CD4-positive, alpha-beta T cell treated with Interleukin-4 for 4 hours (primary cell): ENCODE results near the gene HTT.

Source experiments
- DNase-seq: peaks from one replicate; pipeline ENCODE4 v3.0.0-alpha.2; 2020

HTT gene

GRCh38 chr4:3223956-3224748 lies 149.7 kb downstream of the HTT start:
- no peak for DNase-seq

DNA sequence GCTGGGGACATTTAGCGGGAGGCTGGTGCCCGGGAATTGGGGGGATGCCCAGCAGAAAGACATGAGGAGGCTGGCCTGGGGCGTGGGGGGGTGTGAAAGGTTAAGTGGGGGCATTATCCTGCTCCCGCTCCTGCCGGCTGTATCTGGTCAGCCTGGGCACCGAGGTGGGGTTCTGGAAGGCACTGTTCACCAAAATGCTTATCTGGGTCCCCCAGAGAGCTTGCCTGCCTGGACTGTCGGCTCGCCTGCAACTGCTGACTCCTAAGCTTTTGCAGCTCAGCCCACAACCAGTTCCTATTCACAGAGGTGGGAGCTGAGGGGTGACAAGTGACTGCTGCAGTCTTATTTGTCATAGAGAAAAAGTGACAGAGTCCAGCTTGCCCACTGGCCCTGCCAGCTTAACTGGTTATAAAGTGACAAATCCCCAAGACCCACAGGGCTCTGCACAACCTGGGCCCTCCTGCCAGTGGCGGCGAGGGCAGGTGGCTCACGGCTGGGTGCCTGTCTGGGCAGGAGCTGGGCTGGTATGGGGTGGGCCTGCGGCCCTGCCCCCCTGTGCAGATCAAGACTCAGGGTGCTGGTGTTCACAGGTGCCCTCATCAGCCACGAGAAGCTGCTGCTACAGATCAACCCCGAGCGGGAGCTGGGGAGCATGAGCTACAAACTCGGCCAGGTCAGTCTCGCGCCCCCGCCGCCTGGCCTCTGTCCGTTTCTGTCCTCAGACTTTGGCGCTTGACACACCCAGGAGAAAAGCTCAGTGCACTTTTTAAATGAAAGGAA lies 150.8 kb downstream of the HTT start:
- DNase-seq, result no peak

GRCh38 chr4:3225936-3226335 lies 151.5 kb downstream of the HTT start:
- DNase-seq, result no peak

DNA sequence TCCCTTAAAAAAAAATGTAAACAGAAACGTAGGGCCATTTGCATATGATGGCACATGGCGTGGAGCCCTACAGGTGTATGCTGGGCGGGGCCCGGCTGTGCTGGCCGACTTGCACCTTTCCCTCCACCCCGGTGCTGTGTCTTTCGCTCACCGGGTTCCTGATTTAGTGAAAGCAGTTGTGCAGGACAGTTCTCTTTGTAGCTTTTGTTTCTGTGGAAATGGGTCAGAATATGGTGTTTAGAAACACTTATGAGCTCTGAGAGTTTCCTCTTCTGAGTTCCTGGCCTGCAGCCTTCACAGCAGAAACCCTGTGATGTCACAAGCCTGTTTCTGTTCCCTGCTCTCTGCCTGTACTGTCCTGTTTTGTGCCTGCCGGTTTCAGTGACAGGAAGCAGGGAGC lies 152.0 kb downstream of the HTT start:
- peak; percentile 9 for DNase-seq

DNA sequence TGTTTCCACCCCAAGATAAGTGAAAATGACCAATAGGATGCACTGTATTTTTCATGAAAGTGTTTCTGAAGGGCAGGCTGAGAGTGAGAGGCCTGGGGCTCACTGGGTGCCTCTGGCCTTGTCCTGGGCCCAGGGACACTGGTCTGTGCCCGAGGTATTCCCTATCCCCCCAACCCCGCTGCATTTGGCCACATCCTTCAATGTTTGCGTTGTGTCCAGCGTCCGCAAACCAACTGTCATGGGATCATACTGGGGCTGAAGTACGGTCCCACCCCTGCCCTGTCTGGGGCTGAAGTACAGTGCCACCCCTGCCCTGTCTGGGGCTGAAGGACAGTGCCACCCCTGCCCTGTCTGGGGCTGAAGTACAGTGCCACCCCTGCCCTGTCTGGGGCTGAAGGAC lies 152.5 kb downstream of the HTT start:
- no peak for DNase-seq

GRCh38 chr4:3227878-3228675 lies 153.6 kb downstream of the HTT start:
- no peak for DNase-seq

- DNase-seq, result no peak
Measured at GRCh38 chr4:3228881-3229280, 154.4 kb downstream of the HTT start.

DNA sequence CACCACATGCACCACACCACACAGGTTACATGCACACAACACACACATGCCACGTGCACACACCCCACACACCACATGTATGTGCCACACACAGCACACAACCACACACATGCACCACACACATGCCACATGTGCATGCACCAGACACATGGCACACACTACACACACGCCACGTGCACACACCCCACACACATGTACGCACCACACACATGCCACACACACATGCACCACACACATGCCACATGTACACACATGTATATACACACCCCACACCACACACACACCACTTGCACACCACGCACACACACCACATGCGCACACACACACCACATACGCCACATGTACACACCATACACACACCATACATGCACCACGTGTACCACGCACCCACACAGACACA lies 154.8 kb downstream of the HTT start:
- DNase-seq, result no peak

DNA sequence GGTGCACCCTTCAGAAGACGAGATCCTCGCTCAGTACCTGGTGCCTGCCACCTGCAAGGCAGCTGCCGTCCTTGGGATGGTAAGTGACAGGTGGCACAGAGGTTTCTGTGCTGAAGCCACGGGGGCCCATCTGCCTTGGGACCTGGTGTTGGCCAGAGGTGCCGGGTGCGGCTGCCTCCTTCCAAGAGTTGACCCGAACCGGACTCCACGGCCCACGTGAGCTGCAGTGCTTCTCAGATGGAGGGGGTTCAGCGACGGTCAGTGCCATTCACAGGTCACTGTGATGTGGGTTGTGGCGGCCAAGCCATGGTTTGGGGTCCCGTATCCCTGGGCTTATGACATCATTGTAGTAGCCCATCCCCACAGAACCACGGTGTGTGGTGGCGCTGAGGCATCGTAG lies 155.5 kb downstream of the HTT start:
- no peak for DNase-seq

DNA sequence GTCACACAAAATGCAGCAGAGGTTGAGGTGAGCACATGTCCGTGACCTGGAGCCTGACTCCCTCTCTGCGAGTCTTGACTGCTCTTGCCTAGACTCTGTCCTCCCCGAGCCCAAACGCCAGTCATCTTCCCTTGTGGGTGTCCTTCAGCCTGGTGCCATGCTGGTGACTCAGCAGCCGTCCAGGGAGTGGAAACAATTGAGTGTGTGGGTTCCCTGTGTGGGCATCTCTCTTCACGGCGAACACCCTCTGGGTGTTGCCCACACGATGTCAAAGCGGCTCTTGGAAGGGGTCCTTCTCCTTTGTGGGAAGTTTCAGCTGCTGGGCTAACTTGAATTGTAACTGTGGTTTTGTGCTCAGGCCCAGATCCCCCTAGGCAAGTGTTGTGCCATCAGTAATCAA lies 157.0 kb downstream of the HTT start:
- no peak for DNase-seq

DNA sequence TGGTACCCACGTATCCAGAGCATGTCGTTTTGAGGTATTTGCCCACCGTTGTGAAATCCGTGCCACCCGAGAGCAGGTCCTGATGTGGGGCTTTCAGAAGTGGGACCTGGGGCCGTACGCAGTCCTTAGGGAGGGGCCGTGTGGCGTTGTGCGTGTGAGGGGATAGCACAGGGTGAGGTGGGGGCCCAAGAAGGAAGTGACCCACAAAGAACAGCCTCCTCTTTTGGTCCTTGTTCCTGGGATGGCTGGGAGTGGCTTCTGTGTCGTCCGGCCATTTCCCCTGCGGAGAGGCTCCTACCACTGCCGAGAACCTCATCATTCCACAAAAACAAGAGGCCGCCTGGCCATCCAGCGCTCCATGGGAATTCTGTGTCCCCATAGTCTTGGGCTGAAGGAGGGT lies 157.5 kb downstream of the HTT start:
- DNase-seq, result no peak

DNA sequence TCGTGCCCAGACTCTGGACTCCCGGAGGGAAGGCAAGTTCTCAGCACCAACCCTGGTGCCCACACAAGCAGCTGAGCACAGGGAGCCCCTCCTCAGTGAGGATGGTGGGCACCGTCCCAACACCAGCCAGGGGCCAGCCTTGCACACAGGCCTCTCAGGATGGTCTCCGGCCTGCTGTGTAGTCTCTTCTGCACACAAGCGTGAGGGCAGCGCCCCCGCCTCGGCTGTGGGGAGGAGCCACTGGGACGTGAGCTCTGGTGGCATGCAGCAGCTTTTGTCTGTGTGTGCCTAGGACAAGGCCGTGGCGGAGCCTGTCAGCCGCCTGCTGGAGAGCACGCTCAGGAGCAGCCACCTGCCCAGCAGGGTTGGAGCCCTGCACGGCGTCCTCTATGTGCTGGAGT lies 158.4 kb downstream of the HTT start:
- DNase-seq, result no peak

DNA sequence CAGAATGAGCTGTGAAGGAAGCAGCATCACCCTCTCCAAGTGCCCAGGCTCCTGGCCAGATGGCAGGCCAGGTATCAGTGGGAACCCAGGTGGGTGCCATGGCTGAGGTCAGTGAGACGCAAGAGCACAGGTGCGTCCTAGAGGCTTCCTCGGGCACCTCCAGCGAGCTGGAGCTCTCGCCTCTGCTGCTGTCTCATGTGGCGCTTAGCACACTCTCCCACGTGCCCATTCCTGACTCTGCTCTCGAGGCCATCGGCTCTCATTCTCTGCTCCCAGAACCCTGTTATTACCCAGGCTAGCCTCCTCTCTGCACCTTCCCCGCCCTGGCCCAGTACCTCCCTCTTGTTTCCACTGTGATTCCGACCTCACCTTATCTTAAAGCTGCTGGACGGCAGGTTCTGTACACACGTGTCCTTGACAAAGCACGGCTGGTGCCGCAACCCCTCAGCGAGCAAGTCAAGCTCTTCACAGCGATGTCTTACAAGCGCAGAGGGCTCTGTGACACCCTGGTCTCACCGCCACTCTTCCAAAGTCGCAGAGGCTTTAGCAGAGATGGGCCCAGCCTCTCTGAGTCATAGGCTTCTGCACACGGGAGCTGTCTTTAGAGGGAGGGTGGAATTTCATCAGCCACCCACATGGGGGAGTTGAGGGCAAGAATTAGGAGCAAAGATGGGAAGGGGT lies 159.1 kb downstream of the HTT start:
- no peak for DNase-seq

DNA sequence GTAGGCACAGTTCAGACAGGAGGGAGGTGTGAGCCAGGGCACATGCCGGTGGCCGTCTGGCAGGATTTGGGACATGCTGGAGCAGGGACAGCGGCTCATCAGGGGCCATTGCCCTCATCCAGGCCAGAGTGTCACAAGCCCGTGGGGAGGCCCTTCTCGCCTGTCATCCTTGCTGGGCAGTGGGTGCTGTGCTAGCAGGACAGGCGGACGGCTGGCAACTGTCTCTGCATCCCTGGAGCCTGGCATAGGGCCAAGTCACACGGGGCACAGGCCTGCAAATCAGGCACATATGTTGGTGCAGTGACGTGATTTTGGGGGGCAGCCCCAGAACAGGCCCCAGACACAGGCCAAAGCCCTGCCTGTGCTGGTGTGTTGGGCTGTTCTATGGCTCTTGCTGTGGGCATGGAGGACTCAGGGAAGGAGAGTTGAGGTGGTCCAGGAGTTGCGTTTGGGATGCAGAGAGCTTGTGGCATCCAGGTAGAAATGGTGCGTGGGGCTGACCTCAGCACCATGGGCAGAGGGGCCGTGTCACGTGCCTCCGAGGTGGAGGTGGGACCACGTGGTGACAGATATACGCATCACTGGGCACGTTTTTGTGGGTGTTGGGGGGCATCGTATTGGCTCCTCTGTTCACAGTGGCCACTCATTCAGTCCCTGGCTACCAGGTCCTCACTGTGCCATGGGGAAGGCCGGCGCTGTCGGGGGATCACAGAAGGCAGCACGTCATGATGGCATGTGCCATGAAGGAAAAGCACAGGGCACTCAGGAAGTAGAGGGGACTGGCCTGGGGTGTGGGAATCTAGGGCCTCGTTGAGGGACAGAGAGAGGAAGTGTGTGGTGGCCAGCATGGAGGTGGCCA lies 159.9 kb downstream of the HTT start:
- no peak for DNase-seq

DNA sequence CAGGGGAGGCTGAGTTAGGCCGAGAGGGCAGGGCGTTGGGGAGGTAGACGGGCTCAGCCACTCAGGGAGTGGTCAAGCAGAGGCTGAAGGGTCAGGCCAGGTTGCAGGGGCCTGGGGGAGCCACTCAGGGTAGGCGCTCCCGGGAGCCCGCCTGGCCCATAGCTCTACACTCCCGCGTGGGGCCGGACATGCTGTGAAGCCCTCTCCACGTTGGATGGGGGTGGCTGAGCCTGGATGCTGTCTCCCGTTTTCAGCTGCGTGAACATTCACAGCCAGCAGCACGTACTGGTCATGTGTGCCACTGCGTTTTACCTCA lies 160.5 kb downstream of the HTT start:
- DNase-seq, result no peak

GRCh38 chr4:3235581-3235980 lies 161.1 kb downstream of the HTT start:
- no peak for DNase-seq

DNA sequence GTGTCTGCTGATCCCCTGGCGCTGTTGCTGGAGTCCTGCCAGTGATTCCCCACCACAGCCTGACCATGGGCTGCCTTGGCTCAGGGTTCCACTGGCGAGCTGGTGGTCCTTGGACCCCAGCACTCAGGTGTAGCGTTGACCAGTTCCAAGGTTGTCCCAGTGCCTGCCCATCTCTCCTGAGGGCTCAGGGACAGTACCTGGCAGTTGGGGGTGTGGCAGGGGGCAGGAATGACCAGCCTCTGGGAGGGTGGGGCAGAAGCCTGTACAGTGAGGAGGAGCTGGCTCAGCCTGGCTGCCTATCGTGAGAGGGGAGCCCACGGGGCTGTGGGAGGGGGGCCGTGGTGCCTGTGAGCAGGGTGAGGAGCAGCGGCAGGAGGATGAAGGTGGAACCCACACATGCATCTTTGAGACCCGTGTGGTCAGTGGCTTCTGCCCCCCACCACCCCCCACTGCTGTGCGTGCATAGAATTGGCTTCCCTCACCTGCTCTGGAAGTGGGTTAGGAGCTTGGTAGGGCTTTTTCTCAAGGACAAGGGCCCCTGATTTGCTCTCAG lies 161.9 kb downstream of the HTT start:
- DNase-seq, result no peak

DNA sequence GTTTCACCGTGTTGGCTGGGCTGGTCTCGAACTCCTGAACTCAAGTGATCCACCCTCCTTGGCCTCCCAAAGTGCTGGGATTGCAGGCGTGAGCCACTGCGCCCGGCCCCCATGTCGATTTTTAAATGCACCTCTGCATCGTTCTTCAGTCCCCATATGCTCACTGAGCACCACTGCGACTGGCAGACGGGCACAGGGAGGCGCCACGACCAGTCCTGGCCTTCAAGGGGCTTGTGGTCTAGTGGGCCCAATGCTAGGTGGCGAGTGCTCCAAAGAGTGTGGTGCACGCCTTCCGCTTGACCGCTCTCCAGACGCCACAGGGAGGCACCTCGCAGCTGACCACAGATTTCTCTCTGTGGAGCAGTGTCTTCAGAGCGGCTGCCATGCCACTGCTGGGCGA lies 162.8 kb downstream of the HTT start:
- no peak for DNase-seq

- no peak for DNase-seq
Measured at GRCh38 chr4:3237712-3238560, 163.5 kb downstream of the HTT start.

DNA sequence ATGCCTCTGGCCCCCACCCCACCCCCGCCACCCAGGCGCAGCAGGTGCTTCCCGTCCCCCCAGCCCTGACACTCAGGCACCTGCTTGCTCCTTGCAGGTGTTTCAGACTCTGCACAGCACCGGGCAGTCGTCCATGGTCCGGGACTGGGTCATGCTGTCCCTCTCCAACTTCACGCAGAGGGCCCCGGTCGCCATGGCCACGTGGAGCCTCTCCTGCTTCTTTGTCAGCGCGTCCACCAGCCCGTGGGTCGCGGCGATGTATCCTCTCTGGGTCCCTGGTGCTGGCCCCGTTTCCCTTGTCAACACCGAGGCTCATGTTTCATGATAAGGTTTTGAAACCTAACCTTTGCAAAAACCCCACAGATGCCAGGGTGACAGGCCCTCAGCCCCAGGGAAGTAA lies 164.2 kb downstream of the HTT start:
- DNase-seq, result no peak

DNA sequence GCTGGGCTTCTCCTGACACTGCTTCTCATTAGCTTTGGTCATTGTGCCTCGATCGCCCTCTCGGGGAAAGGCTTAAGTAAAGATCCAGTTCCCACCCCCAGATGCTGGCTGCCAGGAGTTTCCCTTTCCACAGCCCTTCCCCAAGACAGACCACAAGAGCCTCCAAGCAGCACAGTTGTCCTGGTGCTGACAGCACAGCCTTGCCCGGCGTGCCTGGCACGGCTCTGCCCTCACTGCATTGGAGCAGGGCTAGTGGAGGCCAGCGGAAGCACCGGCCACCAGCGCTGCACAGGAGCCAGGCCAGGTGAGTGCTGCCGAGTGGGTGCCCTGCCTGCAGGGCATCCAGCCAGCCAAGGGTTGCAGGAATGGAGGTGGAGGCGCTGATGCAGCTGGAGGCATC lies 164.8 kb downstream of the HTT start:
- no peak for DNase-seq
